IMR-90 (cell line): Measurements from ENCODE around the gene RAB3A. TPM values are rescaled to one million over a fixed set of nuclear protein-coding genes. Genes with fewer than 3 reads are reported as not detected.

Source experiments
- ATAC-seq: fragments of 200-7000 bp; cut with Tn5 transposase; 2 replicates; pipeline ENCODE4 v1.9.1; 2020; ENCODE audit warnings: low read depth, mild to moderate bottlenecking, moderate library complexity
- BruUV-seq: library from RNA; stranded (reverse); fragments of 400-500 nt; replicated peaks from 2 replicates; lab custom pipeline; 2021; lab: Mats Ljungman, UMichigan
- CTCF ChIA-PET: fragments of 300-600 bp; formaldehyde crosslinking; extraction: SDS; loops from one replicate; lab custom pipeline; 2021; ENCODE audit warnings: antibody characterized with exemption; lab: Yijun Ruan, JAX
- POLR2A ChIA-PET: fragments of 300-600 bp; sonication (Branson Sonifier 250); formaldehyde crosslinking; loops from one replicate; lab custom pipeline; 2022; ENCODE audit warnings: antibody characterized with exemption; ENCODE audit not compliant: unreplicated experiment; lab: Charles Lee
- DNase-seq: peaks from one replicate; pipeline ENCODE4 v3.0.0; 2013
- H2AFZ ChIP-seq: replicated peaks from 2 replicates; pipeline ENCODE3; 2013; ENCODE audit warnings: low read length, mild to moderate bottlenecking; ENCODE audit not compliant: poor library complexity
- H2AK5ac ChIP-seq: 2 replicates; pipeline ENCODE4 v1.6.1; 2013; ENCODE audit warnings: low read depth, low read length, inconsistent platforms
- H2AK9ac ChIP-seq: replicated peaks from 2 replicates; pipeline ENCODE3; 2013; ENCODE audit warnings: mild to moderate bottlenecking, low read depth, low read length, moderate library complexity; ENCODE audit not compliant: poor library complexity
- H2BK120ac ChIP-seq: 2 replicates; pipeline ENCODE4 v1.6.1; 2013; ENCODE audit warnings: low read depth, low read length, inconsistent platforms
- H2BK15ac ChIP-seq: 3 replicates; pipeline ENCODE4 v1.6.1; 2013; ENCODE audit warnings: low read depth, low read length, inconsistent platforms
- H2BK20ac ChIP-seq: 2 replicates; pipeline ENCODE4 v1.6.1; 2013; ENCODE audit warnings: low read depth, mild to moderate bottlenecking, inconsistent platforms, low read length, moderate library complexity
- H2BK5ac ChIP-seq: 2 replicates; pipeline ENCODE4 v1.6.1; 2013; ENCODE audit warnings: mild to moderate bottlenecking, low read depth, low read length, inconsistent platforms; ENCODE audit not compliant: poor library complexity, severe bottlenecking
- H3K14ac ChIP-seq: replicated peaks from 2 replicates; pipeline ENCODE4 v1.6.1; 2013; ENCODE audit warnings: low read depth, low read length, inconsistent platforms
- H3K18ac ChIP-seq: 2 replicates; pipeline ENCODE4 v1.6.1; 2013; ENCODE audit warnings: low read depth, low read length, control low read depth
- H3K23ac ChIP-seq: 2 replicates; pipeline ENCODE4 v1.6.1; 2013; ENCODE audit warnings: low read depth, low read length, inconsistent platforms
- H3K27ac ChIP-seq: 2 replicates; pipeline ENCODE4 v1.5.1; 2013; ENCODE audit warnings: mild to moderate bottlenecking, control low read depth, low read length; ENCODE audit not compliant: insufficient read depth
- H3K27me3 ChIP-seq: 2 replicates; pipeline ENCODE4 v1.6.1; 2013; ENCODE audit warnings: low read length; ENCODE audit not compliant: control insufficient read depth, insufficient read depth
- H3K36me3 ChIP-seq: 2 replicates; pipeline ENCODE4 v1.6.1; 2013; ENCODE audit warnings: low read length, mixed read lengths; ENCODE audit not compliant: control insufficient read depth, insufficient read depth
- H3K4ac ChIP-seq: 2 replicates; pipeline ENCODE4 v1.6.1; 2013; ENCODE audit warnings: low read depth, low read length, inconsistent platforms
- H3K4me1 ChIP-seq: 2 replicates; pipeline ENCODE4 v1.6.1; 2013; ENCODE audit warnings: low read length, mixed read lengths; ENCODE audit not compliant: control insufficient read depth, insufficient read depth
- H3K4me2 ChIP-seq: 2 replicates; pipeline ENCODE4 v1.6.1; 2013; ENCODE audit warnings: low read depth, mild to moderate bottlenecking, control low read depth, low read length, moderate library complexity
- H3K4me3 ChIP-seq: 2 replicates; pipeline ENCODE4 v1.5.1; 2013; ENCODE audit warnings: low read depth, mild to moderate bottlenecking, control low read depth, low read length, moderate library complexity; ENCODE audit not compliant: insufficient read depth
- H3K56ac ChIP-seq: 2 replicates; pipeline ENCODE4 v1.6.1; 2013; ENCODE audit warnings: low read length, inconsistent platforms; ENCODE audit not compliant: insufficient read depth; ENCODE audit errors: extremely low read depth
- H3K79me1 ChIP-seq, 2 experiments: 2 replicates each; pipeline ENCODE4 v1.6.1; 2013; ENCODE audit warnings: low read length in 2 of 2, inconsistent platforms in 1 of 2, low read depth in 1 of 2
- H3K9ac ChIP-seq: 2 replicates; pipeline ENCODE4 v1.6.1; 2013; ENCODE audit warnings: low read depth, low read length, control low read depth
- H3K9me1 ChIP-seq: 2 replicates; pipeline ENCODE4 v1.6.1; 2013; ENCODE audit warnings: low read length, inconsistent platforms; ENCODE audit not compliant: insufficient read depth
- H3K9me3 ChIP-seq: 2 replicates; pipeline ENCODE4 v1.6.1; 2013; ENCODE audit warnings: low read length; ENCODE audit not compliant: control insufficient read depth, insufficient read depth
- H4K20me1 ChIP-seq: 2 replicates; pipeline ENCODE4 v1.6.1; 2013; ENCODE audit warnings: low read length, inconsistent platforms; ENCODE audit not compliant: insufficient read depth
- H4K5ac ChIP-seq: 2 replicates; pipeline ENCODE4 v1.6.1; 2013; ENCODE audit warnings: mild to moderate bottlenecking, low read depth, low read length, control low read depth
- H4K8ac ChIP-seq, 2 experiments: 2 replicates each; pipeline ENCODE4 v1.6.1; 2013; ENCODE audit warnings: low read depth in 2 of 2, low read length in 2 of 2, control low read depth in 1 of 2, inconsistent platforms in 1 of 2
- H4K91ac ChIP-seq: 2 replicates; pipeline ENCODE4 v1.6.1; 2013; ENCODE audit warnings: low read depth, low read length, inconsistent platforms; ENCODE audit not compliant: insufficient read depth
- BHLHE40 ChIP-seq: fragments of 150-350 bp; IDR thresholded peaks from 2 replicates; pipeline ENCODE4 v1.6.1; 2016; ENCODE audit warnings: mild to moderate bottlenecking, low read depth, low read length
- CEBPB ChIP-seq: IDR thresholded peaks from 2 replicates; pipeline ENCODE4 v1.6.1; 2012; ENCODE audit warnings: low read depth, low read length, improper control_type of control experiment
- CTCF ChIP-seq: conservative IDR thresholded peaks from 2 replicates; pipeline ENCODE4 v1.5.1; 2012; ENCODE audit warnings: mild to moderate bottlenecking, low read depth, low read length, improper control_type of control experiment
- FOS ChIP-seq: fragments of 150-350 bp; IDR thresholded peaks from 2 replicates; pipeline ENCODE4 v1.6.1; 2016; ENCODE audit warnings: low read depth, low read length
- MAFK ChIP-seq: IDR thresholded peaks from 2 replicates; pipeline ENCODE4 v1.6.1; 2012; ENCODE audit warnings: low read depth, low read length, improper control_type of control experiment
- MAZ ChIP-seq: IDR thresholded peaks from 2 replicates; pipeline ENCODE4 v1.6.1; 2012; ENCODE audit warnings: low read depth, mild to moderate bottlenecking, low read length, improper control_type of control experiment, moderate library complexity, borderline replicate concordance
- MXI1 ChIP-seq: IDR thresholded peaks from 2 replicates; pipeline ENCODE4 v1.6.1; 2012; ENCODE audit warnings: low read depth, mild to moderate bottlenecking, low read length, moderate library complexity, borderline replicate concordance
- NFE2L2 ChIP-seq: fragments of 150-350 bp; IDR thresholded peaks from 2 replicates; pipeline ENCODE4 v1.6.1; 2016; ENCODE audit warnings: low read depth, mild to moderate bottlenecking, low read length
- POLR2A ChIP-seq: IDR thresholded peaks from 2 replicates; pipeline ENCODE4 v1.6.1; 2012; ENCODE audit warnings: mild to moderate bottlenecking, low read depth, low read length
- RAD21 ChIP-seq: IDR thresholded peaks from 2 replicates; pipeline ENCODE4 v1.6.1; 2012; ENCODE audit warnings: low read length, improper control_type of control experiment
- RCOR1 ChIP-seq: IDR thresholded peaks from 2 replicates; pipeline ENCODE4 v1.6.1; 2012; ENCODE audit warnings: mild to moderate bottlenecking, low read length, improper control_type of control experiment; ENCODE audit not compliant: insufficient replicate concordance
- RFX5 ChIP-seq: IDR thresholded peaks from 2 replicates; pipeline ENCODE4 v1.8.0; 2012; ENCODE audit warnings: low read depth, mild to moderate bottlenecking, low read length, moderate library complexity
- SMC3 ChIP-seq: fragments of 150-350 bp; IDR thresholded peaks from 2 replicates; pipeline ENCODE4 v1.6.1; 2016; ENCODE audit warnings: low read depth, mild to moderate bottlenecking, antibody characterized with exemption, low read length, moderate library complexity
- WGBS, 2 experiments: methylation state at CpG; one replicate each; pipeline versions ENCODE4 v1.1.5 to v1.1.7; 2013; ENCODE audit warnings: missing lambda C conversion rate in 2 of 2; ENCODE audit not compliant: insufficient read length in 1 of 2; ENCODE audit errors: extremely low coverage in 2 of 2; 5-methylcytosine and 5-hydroxymethylcytosine counted together
- dilution Hi-C: fragments of 300-500 bp; cut with HindIII; formaldehyde crosslinking; loops from one replicate; pipeline ENCODE4 v1.14.3; 2018; ENCODE audit warnings: low sequenced_read_pairs; ENCODE audit not compliant: unreplicated experiment
- in situ Hi-C: fragments of 300-500 bp; cut with MboI; formaldehyde crosslinking; loops from 3 replicates; pipeline ENCODE4 v1.14.3; 2019; ENCODE audit warnings: low sequenced_read_pairs, inconsistent platforms, mixed read lengths
- intact Hi-C: fragments of 100-400 bp; cut with micrococcal nuclease; formaldehyde crosslinking; loops from 2 replicates; pipeline ENCODE4 v1.10.0; 2022
- polyA plus RNA-seq, 3 experiments: library from polyadenylated mRNA; depleted of rRNA; stranded (reverse); fragments of >200 nt; gene quantifications; 2 replicates each; pipeline ENCODE4 v1.2.3, GENCODE V29; 2012; ENCODE audit warnings: low replicate concordance in 1 of 3
- total RNA-seq: library from RNA; depleted of rRNA; stranded (reverse); fragments of >200 nt; gene quantifications from 2 replicates; pipeline ENCODE4 v1.2.3, GENCODE V29; 2012
- TF ChIP-seq, protein P1 (sequence below): fragments of 150-350 bp; IDR thresholded peaks from 2 replicates; pipeline ENCODE4 v1.6.1; 2017; ENCODE audit warnings: mild to moderate bottlenecking, antibody characterized with exemption, low read length, low read depth
- TF ChIP-seq, protein P2 (sequence below): fragments of 150-350 bp; IDR thresholded peaks from 2 replicates; pipeline ENCODE4 v1.6.1; 2016; ENCODE audit warnings: low read depth, mild to moderate bottlenecking, low read length, moderate library complexity, borderline replicate concordance

The RAB3A gene
- total and polyA plus RNA-seq, 2 of the 4 experiments (the other 2 are of a cell fraction): 3.0 to 13.6 TPM

DNA sequence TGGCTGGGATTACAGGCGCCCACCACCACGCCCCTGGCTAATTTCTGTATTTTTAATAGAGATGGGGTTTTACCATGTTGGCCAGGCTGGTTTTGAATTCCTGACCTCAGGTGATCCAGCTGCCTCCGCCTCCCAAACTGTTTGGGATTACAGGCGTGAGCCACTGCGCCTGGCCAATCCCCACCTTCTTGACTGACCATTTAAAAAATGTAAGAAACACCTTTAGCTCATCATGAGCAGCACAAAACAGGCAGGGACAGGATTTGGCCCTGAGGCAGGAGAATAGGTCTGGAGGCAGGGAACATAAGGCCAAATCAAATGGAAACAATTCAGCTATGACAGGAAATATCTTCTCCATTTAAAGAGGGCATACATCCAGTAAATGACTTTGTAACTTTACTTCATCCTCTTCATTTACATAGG is 12.2 kb downstream of the RAB3A start:
- intact Hi-C loops: loop anchor here (1.0 kb wide), 1 partner anchor 60 kb away; no protein-coding TSS in a partner anchor
- no TSS peak for BruUV-seq
- H3K36me3 ChIP-seq: peaks cover 8% of the 10 kb centered on the region; the same call in 1 of the 2 replicates
- no peak overlapping the region for H2BK15ac ChIP-seq
- H2BK120ac ChIP-seq: no peak overlapping the region
- dilution Hi-C loops: no loop called here
- in situ Hi-C loops: loop anchor here (10.0 kb wide), 2 partner anchors 133 to 223 kb away; partner anchors contain the start of genes LSM4 and SSBP4
- DNase-seq (no peak), ATAC-seq (no peak)
- peak overlapping the region; percentile 61; the same call in 1 of the 2 replicates for H3K23ac ChIP-seq
- no peak overlapping the region for H3K14ac ChIP-seq
- H2AFZ ChIP-seq: peak overlapping the region; percentile 79
- H3K18ac ChIP-seq: no peak overlapping the region
- H3K9ac ChIP-seq: peak overlapping the region; percentile 81
- H3K79me1 ChIP-seq: peaks cover 7 to 15% of the 10 kb centered on the region in 2 experiments; a peak in 3 of 4 replicates
- no peak overlapping the region for H4K91ac ChIP-seq
- peak overlapping the region; percentile 86 for H3K4me2 ChIP-seq
- H3K4me1 ChIP-seq: peaks cover 8% of the 10 kb centered on the region
- peaks cover 8% of the 10 kb centered on the region; the same call in 1 of the 2 replicates for H3K9me1 ChIP-seq
- peak overlapping the region; percentile 12; the same call in 1 of the 2 replicates for H3K4me3 ChIP-seq
- no peak overlapping the region for H2AK5ac ChIP-seq
- no peak overlapping the region for H3K56ac ChIP-seq
- peak overlapping the region; percentile 36 to 72; a peak in 2 of 4 replicates for H4K8ac ChIP-seq
- H2BK20ac ChIP-seq: no peak overlapping the region
- H3K27ac ChIP-seq: peak overlapping the region; percentile 72; the same call in 1 of the 2 replicates
- CTCF ChIA-PET: interaction anchor here (0.9 to 1.3 kb wide), 4 partner anchors 16 to 60 kb away, joined by 4 to 6 read pairs (median 4); no protein-coding TSS in a partner anchor
- H4K5ac ChIP-seq: no peak overlapping the region
- no peaks in the 10 kb centered on the region for H3K9me3 ChIP-seq
- POLR2A ChIA-PET: interaction anchor here (2.2 kb wide), 1 partner anchor 90 kb away, joined by 5 read pairs; the partner anchor contains the start of gene JUND
- 0 out of 2 replicates have a peak, but pooled peaks cover 1% of the 10 kb centered on the region for H3K27me3 ChIP-seq
- WGBS, 2 experiments: no CpG with 5 or more reads among the region's 5 CpGs
- H2AK9ac ChIP-seq: no peak overlapping the region
- peaks cover 8% of the 10 kb centered on the region for H4K20me1 ChIP-seq
- no peak overlapping the region for H2BK5ac ChIP-seq
- no peak overlapping the region; the same call in 1 of the 2 replicates for H3K4ac ChIP-seq
- TF ChIP-seq MXI1: no peak
- no peak for TF ChIP-seq SMC3
- TF ChIP-seq, protein P1, sequence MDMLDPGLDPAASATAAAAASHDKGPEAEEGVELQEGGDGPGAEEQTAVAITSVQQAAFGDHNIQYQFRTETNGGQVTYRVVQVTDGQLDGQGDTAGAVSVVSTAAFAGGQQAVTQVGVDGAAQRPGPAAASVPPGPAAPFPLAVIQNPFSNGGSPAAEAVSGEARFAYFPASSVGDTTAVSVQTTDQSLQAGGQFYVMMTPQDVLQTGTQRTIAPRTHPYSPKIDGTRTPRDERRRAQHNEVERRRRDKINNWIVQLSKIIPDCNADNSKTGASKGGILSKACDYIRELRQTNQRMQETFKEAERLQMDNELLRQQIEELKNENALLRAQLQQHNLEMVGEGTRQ: no peak
- TF ChIP-seq NFE2L2: no peak
- TF ChIP-seq BHLHE40: no peak
- no peak for TF ChIP-seq CEBPB
- no peak for TF ChIP-seq POLR2A
- TF ChIP-seq MAFK: no peak
- TF ChIP-seq CTCF: no peak
- TF ChIP-seq RFX5: no peak
- TF ChIP-seq RAD21: no peak
- no peak for TF ChIP-seq MAZ
- no peak for TF ChIP-seq FOS
- no peak for TF ChIP-seq RCOR1
- TF ChIP-seq, protein P2, sequence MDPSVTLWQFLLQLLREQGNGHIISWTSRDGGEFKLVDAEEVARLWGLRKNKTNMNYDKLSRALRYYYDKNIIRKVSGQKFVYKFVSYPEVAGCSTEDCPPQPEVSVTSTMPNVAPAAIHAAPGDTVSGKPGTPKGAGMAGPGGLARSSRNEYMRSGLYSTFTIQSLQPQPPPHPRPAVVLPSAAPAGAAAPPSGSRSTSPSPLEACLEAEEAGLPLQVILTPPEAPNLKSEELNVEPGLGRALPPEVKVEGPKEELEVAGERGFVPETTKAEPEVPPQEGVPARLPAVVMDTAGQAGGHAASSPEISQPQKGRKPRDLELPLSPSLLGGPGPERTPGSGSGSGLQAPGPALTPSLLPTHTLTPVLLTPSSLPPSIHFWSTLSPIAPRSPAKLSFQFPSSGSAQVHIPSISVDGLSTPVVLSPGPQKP: no peak
